GM23338 (cell line): ENCODE measurements around the gene S100A14.

ENCODE experiments used
- CTCF ChIP-seq, 2 experiments: fragments of 200-600 bp in 1 of 2; sonication (generic) in 1 of 2; conservative IDR thresholded peaks; 2 replicates each; pipeline versions ENCODE4 v1.5.1 to v1.6.1; 2016 to 2017; ENCODE audit warnings: antibody characterized with exemption in 2 of 2, low read depth in 2 of 2, mild to moderate bottlenecking in 2 of 2, moderate library complexity in 1 of 2
- EZH2 ChIP-seq: fragments of 200-600 bp; sonication (generic); IDR thresholded peaks from one replicate; pipeline ENCODE4 v1.8.0; 2017; ENCODE audit warnings: antibody characterized with exemption, mild to moderate bottlenecking, low read depth; ENCODE audit not compliant: unreplicated experiment
- JUNB ChIP-seq: IDR thresholded peaks from one replicate; pipeline ENCODE4 v1.6.1; 2016; ENCODE audit warnings: antibody characterized with exemption; ENCODE audit not compliant: unreplicated experiment
- POLR2AphosphoS5 ChIP-seq: IDR thresholded peaks from 2 replicates; pipeline ENCODE4 v1.6.1; 2016; ENCODE audit warnings: antibody characterized with exemption, low read depth
- REST ChIP-seq: IDR thresholded peaks from one replicate; pipeline ENCODE4 v1.6.1; 2018; ENCODE audit warnings: antibody characterized with exemption; ENCODE audit not compliant: unreplicated experiment

GRCh38 chr1:153571706-153572105 lies 44.4 kb downstream of the S100A14 start:
- TF ChIP-seq CTCF (conservative IDR thresholded peaks at IDR 0.05; ENCODE audit: low read depth in 2 of 2) (no peak), POLR2AphosphoS5 (no peak), JUNB (no peak), EZH2 (no peak), REST (no peak)
